CD14-positive monocyte (primary cell): ENCODE data around the gene RASGRP2. TPM values are rescaled to one million over a fixed set of nuclear protein-coding genes. Genes with fewer than 3 reads are reported as not detected.

ENCODE experiments used
- DNase-seq, 3 donors: peaks; one replicate each; pipeline ENCODE4 v3.0.0-alpha.2; 2011 to 2022
- H2AFZ ChIP-seq: 2 replicates; pipeline ENCODE4 v1.6.0; 2012; ENCODE audit warnings: mild to moderate bottlenecking, low read depth, low read length, inconsistent platforms; ENCODE audit not compliant: insufficient read depth, poor library complexity, severe bottlenecking
- H3K27ac ChIP-seq, 2 donors: 1 replicate in 1 of 2; 2 replicates in 1 of 2; pipeline ENCODE4 v1.5.1; 2012 to 2013; ENCODE audit warnings: low read length in 2 of 2, control low read depth in 1 of 2, inconsistent platforms in 1 of 2, low read depth in 1 of 2, mild to moderate bottlenecking in 1 of 2
- H3K27me3 ChIP-seq, 2 donors: one replicate each; pipeline versions ENCODE4 v1.6.0 to v1.6.1; 2011 to 2013; ENCODE audit warnings: low read length in 2 of 2; ENCODE audit not compliant: control insufficient read depth in 2 of 2, insufficient read depth in 2 of 2
- H3K36me3 ChIP-seq, 2 donors: replicated peaks in 1 of 2; 1 replicate in 1 of 2; 2 replicates in 1 of 2; pipeline versions ENCODE4 v1.5.1 to v1.6.1; 2012 to 2013; ENCODE audit warnings: low read length in 2 of 2, control low read depth in 1 of 2, inconsistent platforms in 1 of 2, mild to moderate bottlenecking in 1 of 2; ENCODE audit not compliant: insufficient read depth in 2 of 2, control insufficient read depth in 1 of 2
- H3K4me1 ChIP-seq, 2 donors: 1 replicate in 1 of 2; 2 replicates in 1 of 2; pipeline versions ENCODE4 v1.5.1 to v1.6.1; 2012 to 2013; ENCODE audit warnings: low read length in 2 of 2, control low read depth in 1 of 2, inconsistent platforms in 1 of 2, mild to moderate bottlenecking in 1 of 2, moderate library complexity in 1 of 2; ENCODE audit not compliant: insufficient read depth in 2 of 2, control insufficient read depth in 1 of 2
- H3K4me2 ChIP-seq: replicated peaks from 2 replicates; pipeline ENCODE3; 2012; ENCODE audit warnings: low read length, moderate library complexity, mild to moderate bottlenecking; ENCODE audit not compliant: poor library complexity, severe bottlenecking; ENCODE audit errors: extremely low read depth
- H3K4me3 ChIP-seq, 3 experiments: fragments of 200-600 bp in 1 of 3; sonication (generic) in 1 of 3; replicated peaks in 1 of 3; 1 replicate in 2 of 3; 2 replicates in 1 of 3; pipeline ENCODE4 v1.5.1; 2011 to 2013; ENCODE audit warnings: low read length in 3 of 3, mild to moderate bottlenecking in 3 of 3, control low read depth in 2 of 3, low read depth in 2 of 3, inconsistent platforms in 1 of 3, moderate library complexity in 1 of 3
- H3K79me2 ChIP-seq: 2 replicates; pipeline ENCODE4 v1.6.0; 2012; ENCODE audit warnings: mild to moderate bottlenecking, control low read depth, inconsistent platforms, low read length, moderate library complexity; ENCODE audit not compliant: insufficient read depth
- H3K9ac ChIP-seq: 2 replicates; pipeline ENCODE4 v1.6.0; 2017; ENCODE audit warnings: low read length, mild to moderate bottlenecking; ENCODE audit not compliant: insufficient read depth, poor library complexity, severe bottlenecking
- H3K9me3 ChIP-seq, 2 donors: replicated peaks in 1 of 2; 1 replicate in 1 of 2; 2 replicates in 1 of 2; pipeline versions ENCODE4 v1.5.1 to v1.6.1; 2012 to 2013; ENCODE audit warnings: low read length in 2 of 2, control low read depth in 1 of 2; ENCODE audit not compliant: control insufficient read depth in 1 of 2, insufficient read depth in 1 of 2
- H4K20me1 ChIP-seq: 2 replicates; pipeline ENCODE4 v1.6.0; 2012; ENCODE audit warnings: mild to moderate bottlenecking, low read length, control low read depth, moderate library complexity; ENCODE audit not compliant: insufficient read depth
- H3K27ac Mint-ChIP-seq, 7 donors: one replicate each; pipeline ENCODE4 v1.8.0; 2020; ENCODE audit warnings: mild to moderate bottlenecking in 7 of 7, mixed read lengths in 7 of 7, moderate library complexity in 6 of 7, inconsistent platforms in 2 of 7
- H3K27me3 Mint-ChIP-seq, 3 donors: one replicate each; pipeline ENCODE4 v1.8.0; 2021 to 2022; ENCODE audit warnings: low read depth in 3 of 3, mild to moderate bottlenecking in 3 of 3, mixed read lengths in 3 of 3, moderate library complexity in 3 of 3, inconsistent platforms in 1 of 3
- H3K36me3 Mint-ChIP-seq, 2 donors: one replicate each; pipeline ENCODE4 v1.8.0; 2020; ENCODE audit warnings: mixed read lengths in 2 of 2, inconsistent platforms in 1 of 2, mild to moderate bottlenecking in 1 of 2
- H3K4me1 Mint-ChIP-seq: one replicate; pipeline ENCODE4 v1.8.0; 2020; ENCODE audit warnings: mild to moderate bottlenecking, mixed read lengths
- H3K4me3 Mint-ChIP-seq, 2 donors: one replicate each; pipeline ENCODE4 v1.8.0; 2020; ENCODE audit warnings: mild to moderate bottlenecking in 2 of 2, mixed read lengths in 2 of 2, moderate library complexity in 1 of 2
- H3K9me3 Mint-ChIP-seq, 7 donors: one replicate each; pipeline ENCODE4 v1.8.0; 2020 to 2022; ENCODE audit warnings: mixed read lengths in 7 of 7, mild to moderate bottlenecking in 6 of 7, moderate library complexity in 6 of 7, inconsistent platforms in 2 of 7
- WGBS: methylation state at CpG from one replicate; pipeline ENCODE4 v1.1.5; 2013; ENCODE audit warnings: missing lambda C conversion rate; ENCODE audit not compliant: insufficient coverage; 5-methylcytosine and 5-hydroxymethylcytosine counted together
- intact Hi-C, 2 donors: fragments of 100-400 bp; cut with micrococcal nuclease; formaldehyde crosslinking; loops; one replicate each; pipeline versions ENCODE4 v1.15.0 to v1.15.1; 2023
- polyA plus RNA-seq, 3 donors: library from polyadenylated mRNA; depleted of rRNA in 1 of 3; unstranded in 2 of 3; stranded (reverse) in 1 of 3; fragments of 300-500 nt in 2 of 3; fragments of >200 nt in 1 of 3; fragmentation: Illumina TruSeq in 2 of 3; gene quantifications; 1 replicate in 2 of 3; 2 replicates in 1 of 3; pipeline ENCODE4 v1.2.3, GENCODE V29; 2012 to 2021
- TF ChIP-seq, protein P1 (sequence below): fragments of 200-600 bp; IDR thresholded peaks from one replicate; pipeline ENCODE4 v1.8.0; 2022; ENCODE audit warnings: antibody characterized with exemption, mild to moderate bottlenecking

RASGRP2 gene
- polyA plus RNA-seq, 3 donors, result 67.6 to 242 (median 68.8) TPM

DNA sequence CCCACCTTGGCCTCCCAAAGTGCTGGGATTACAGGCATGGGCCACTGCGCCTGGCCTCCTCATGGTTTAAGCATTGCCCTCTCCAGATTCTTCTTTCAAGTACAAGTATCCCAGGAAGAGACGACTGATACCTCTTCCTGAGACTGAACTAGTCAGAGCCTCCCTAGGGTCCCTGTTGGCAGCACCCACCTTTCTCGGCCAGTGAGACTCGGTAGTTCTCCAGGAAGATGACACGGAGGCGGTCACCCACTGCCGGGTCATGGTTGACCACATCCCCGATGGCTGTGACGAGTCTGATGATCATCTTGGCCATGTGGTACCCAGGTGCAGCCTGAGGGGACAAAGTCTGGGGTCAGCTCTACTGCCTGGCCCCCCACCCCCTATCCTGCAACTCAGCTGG is 7.2 kb upstream of the RASGRP2 start:
- H3K36me3 Mint-ChIP-seq, result peaks cover 10 to 21% of the 10 kb centered on the region in 2 donors
- Histone ChIP-seq H3K9ac (no peak overlapping the region), H3K9me3 (no peaks in the 10 kb centered on the region), H3K36me3 (no peaks in the 10 kb centered on the region), H3K79me2 (no peaks in the 10 kb centered on the region), H3K4me2 (no peak overlapping the region), H2AFZ (no peak overlapping the region), H3K4me3 (no peak overlapping the region), H3K4me1 (peaks cover 3% of the 10 kb centered on the region in 2 donors), H3K27me3 (no peaks in the 10 kb centered on the region), H3K27ac (no peak overlapping the region), H4K20me1 (no peaks in the 10 kb centered on the region)
- H3K27ac Mint-ChIP-seq, result peak overlapping the region in 1 of 7 donors; percentile 36
- DNase-seq, result no peak
- no peak overlapping the region for H3K4me3 Mint-ChIP-seq
- no peaks in the 10 kb centered on the region for H3K9me3 Mint-ChIP-seq
- H3K4me1 Mint-ChIP-seq, result peaks cover 6% of the 10 kb centered on the region
- H3K27me3 Mint-ChIP-seq, result peaks cover 0 to 4% (median 2%) of the 10 kb centered on the region in 3 donors
- intact Hi-C loops, result no loop called here
- TF ChIP-seq, protein P1, sequence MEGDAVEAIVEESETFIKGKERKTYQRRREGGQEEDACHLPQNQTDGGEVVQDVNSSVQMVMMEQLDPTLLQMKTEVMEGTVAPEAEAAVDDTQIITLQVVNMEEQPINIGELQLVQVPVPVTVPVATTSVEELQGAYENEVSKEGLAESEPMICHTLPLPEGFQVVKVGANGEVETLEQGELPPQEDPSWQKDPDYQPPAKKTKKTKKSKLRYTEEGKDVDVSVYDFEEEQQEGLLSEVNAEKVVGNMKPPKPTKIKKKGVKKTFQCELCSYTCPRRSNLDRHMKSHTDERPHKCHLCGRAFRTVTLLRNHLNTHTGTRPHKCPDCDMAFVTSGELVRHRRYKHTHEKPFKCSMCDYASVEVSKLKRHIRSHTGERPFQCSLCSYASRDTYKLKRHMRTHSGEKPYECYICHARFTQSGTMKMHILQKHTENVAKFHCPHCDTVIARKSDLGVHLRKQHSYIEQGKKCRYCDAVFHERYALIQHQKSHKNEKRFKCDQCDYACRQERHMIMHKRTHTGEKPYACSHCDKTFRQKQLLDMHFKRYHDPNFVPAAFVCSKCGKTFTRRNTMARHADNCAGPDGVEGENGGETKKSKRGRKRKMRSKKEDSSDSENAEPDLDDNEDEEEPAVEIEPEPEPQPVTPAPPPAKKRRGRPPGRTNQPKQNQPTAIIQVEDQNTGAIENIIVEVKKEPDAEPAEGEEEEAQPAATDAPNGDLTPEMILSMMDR, result no peak
- WGBS, result 89% methylated on average over 8 of the region's 9 CpGs

GRCh38 chr11:64750361-64751054 is 6.6 kb upstream of the RASGRP2 start:
- TF ChIP-seq, protein P1, result no peak
- WGBS, result 99% methylated on average over 8 of the region's 13 CpGs
- no peak for DNase-seq
- Mint-ChIP-seq H3K27ac (peak overlapping the region in 1 of 7 donors; percentile 60), H3K4me1 (peaks cover 7% of the 10 kb centered on the region), H3K36me3 (peaks cover 10 to 21% of the 10 kb centered on the region in 2 donors), H3K27me3 (peaks cover 0 to 2% (median under 1%) of the 10 kb centered on the region in 3 donors), H3K9me3 (no peaks in the 10 kb centered on the region), H3K4me3 (no peak overlapping the region)
- no peaks in the 10 kb centered on the region for H4K20me1 ChIP-seq
- H3K4me2 ChIP-seq, result no peak overlapping the region
- intact Hi-C loops, result no loop called here
- H3K9me3 ChIP-seq, result no peaks in the 10 kb centered on the region
- H3K27ac ChIP-seq, result no peak overlapping the region
- peaks cover 9% of the 10 kb centered on the region in 2 donors for H3K4me1 ChIP-seq
- no peak overlapping the region for H2AFZ ChIP-seq
- no peaks in the 10 kb centered on the region for H3K36me3 ChIP-seq
- no peak overlapping the region for H3K9ac ChIP-seq
- H3K4me3 ChIP-seq, result no peak overlapping the region
- H3K79me2 ChIP-seq, result no peaks in the 10 kb centered on the region
- no peaks in the 10 kb centered on the region for H3K27me3 ChIP-seq
